HTERT RPE-1 (cell line): Measurements from ENCODE around the gene ERCC5.

Source experiments
- in situ Hi-C: fragments of 300-500 bp; cut with MboI; formaldehyde crosslinking; loops from 4 replicates; pipeline ENCODE4 v1.14.3; 2020; ENCODE audit warnings: low sequenced_read_pairs

The ERCC5 gene

GRCh38 chr13:102845630-102846260 lies at the start of gene ERCC5:
ERCC5 (plus strand) TSS chr13:102846032; CDS start chr13:102846267, 235 bp downstream.
- in situ Hi-C loops, result no loop called here

DNA sequence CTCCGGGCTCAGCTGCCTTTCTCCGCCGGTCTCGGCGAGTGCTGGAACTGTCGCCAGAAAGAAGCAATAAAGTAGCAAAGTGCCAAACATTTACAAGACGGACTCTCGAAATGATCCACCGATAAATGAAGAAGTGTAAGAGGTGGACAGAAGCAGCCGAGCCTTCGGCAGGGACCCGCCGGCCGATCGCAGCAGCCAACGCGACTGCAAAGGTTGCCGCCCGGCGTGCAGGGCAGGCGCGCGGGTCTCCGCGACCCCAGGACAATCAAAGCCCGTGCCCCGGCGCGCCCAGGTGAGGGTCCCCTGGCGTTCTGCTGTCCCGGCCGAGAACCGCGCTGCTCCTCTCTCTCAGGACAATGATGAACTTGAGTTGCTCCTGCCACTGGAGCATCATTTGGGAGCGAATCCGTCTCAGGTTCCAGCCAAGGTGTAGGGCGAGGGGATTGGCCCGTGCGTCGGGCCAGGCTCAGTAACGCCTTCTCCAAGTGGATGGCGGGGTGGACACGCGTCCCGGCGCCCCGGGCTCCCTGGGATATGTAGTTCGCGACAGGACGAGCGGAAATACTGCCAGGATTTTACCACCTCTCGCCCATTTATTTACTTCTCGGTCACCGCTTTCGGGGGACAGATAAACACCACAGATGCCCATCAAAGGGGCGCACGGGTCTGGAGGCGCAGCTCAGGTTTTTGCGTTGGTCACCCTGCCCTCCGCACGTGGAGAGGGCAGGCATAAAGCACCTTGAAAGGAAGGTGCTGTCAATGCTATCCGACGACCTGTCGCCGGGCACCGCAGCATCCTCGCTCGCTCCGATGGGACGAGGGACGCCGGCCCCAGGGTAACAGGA lies 47.0 kb upstream of the ERCC5 start, which contains the start of the genes BIVM and POGLUT2:
BIVM (plus strand) TSS at position 539 of the 845 bp plus-strand sequence. CDS start 8,149 bp downstream, outside the sequence.
POGLUT2 (minus strand) TSS at position 396 of the 845 bp plus-strand sequence; CDS start at position 90, 306 bp downstream.
- in situ Hi-C loops, result no loop called here

GRCh38 chr13:102799426-102800144 lies 46.2 kb upstream of the ERCC5 start:
- in situ Hi-C loops, result no loop called here

DNA sequence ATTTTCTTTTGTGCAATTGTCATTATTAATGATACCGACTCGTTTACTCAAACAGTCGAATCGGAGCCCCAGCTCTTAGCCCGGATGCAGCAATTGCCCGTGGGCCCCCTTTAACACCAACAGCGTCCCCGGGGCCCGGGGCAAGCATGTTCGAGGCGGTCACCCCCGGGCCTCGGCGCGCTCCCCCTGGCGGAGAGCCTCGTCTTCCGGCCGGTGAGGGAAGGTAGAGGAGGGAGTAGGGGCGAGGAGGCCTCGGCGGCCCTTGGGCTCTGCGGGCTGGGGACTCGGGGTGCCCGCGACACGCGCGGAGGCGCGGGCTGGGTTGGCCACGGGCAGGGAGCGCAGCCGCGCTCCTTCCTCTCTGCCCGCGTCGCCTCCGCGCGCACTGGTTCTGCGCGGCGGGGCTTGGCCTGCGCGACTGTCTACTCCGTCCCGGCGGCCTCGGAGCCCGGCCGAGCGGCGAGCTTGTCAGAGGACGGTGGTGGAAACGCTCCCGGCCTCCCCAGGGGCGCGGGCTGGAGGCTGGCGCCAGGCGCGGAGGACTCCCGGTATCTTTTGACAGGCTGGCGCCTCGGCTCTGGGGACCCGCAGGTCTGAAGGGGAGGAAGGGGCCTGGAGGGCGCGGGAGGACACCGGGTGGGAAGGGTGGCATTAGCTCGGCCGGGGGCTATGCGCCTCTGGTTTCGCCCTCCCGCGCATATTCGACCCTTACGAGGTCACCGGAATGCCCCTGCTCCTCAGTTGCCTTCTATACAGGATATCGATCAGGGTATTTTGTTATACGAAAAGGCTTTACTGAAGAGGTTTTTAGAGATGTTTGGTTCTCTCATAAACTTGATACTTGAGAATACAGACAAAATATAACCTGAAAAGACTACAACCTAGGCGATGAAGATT lies 45.4 kb upstream of the ERCC5 start:
- in situ Hi-C loops, result no loop called here

GRCh38 chr13:102805680-102806079 lies 40.2 kb upstream of the ERCC5 start:
- in situ Hi-C loops, result no loop called here

GRCh38 chr13:102807699-102808098 lies 38.1 kb upstream of the ERCC5 start:
- in situ Hi-C loops, result no loop called here

- in situ Hi-C loops, result no loop called here
Observed at GRCh38 chr13:102812611-102813287, 33.1 kb upstream of the ERCC5 start.

DNA sequence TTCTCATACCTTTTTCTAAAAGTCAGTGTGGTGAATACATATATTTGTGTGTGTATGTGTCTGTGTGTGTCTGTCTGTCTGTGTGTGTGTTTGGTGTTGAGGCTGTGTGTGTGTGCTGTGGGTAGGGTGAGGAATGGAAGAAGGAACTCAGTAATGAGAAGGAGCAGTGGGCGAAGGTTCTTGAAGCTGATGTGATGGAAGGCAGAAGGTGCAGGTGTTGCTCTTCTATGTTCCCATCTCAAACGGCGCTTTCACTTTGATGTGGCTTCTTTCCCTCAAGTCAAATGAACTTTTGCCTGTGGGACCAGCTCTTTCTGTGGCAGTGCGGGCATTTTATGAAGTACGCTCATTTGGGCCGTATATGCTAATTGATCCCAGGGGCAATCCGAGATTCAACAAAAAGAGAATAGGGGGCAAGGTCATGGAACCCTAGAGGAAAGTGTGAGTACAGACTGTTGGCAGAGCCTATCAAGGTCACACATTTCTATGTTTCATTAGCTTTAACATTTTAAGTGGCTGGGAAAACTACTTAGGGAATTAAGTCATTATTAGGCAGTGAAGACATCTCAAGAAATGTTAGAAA lies 31.7 kb upstream of the ERCC5 start:
- in situ Hi-C loops, result no loop called here

DNA sequence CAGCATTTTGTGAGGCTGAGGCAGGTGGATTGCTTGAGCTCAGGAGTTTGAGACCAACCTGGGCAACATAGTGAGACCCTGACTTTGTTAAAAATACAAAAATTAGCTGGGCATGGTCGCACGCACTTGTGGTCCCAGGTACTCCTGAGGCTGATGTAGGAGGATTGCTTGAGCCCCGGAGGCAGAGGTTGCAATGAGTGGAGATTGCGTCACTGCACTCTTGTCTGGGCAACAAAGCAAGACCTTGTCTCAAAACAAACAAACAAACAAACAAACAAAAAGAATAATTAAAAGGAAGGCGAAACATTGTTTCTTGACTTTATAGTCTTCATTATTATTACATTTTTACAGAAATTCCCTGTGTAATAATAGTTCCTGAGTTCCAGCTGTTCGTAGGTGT lies 31.0 kb upstream of the ERCC5 start:
- in situ Hi-C loops, result no loop called here

DNA sequence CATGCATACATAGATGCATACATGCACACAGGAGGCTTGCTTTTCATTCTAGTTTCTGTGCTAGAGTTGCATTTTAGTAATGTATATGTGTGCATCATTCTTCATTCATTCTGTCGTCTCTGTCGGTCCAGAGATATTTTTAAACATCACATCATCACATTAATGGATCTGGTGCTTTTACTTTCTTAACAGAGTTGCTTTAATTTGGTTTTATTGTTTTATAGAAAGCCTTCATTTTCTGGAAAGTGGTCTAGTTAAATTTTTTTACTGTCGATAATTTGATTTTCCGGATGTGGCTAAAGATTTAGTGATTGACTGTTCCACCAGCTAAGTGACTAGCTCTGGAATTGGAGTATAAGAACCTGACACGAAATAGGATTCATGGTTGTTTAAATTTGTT lies 30.0 kb upstream of the ERCC5 start:
- in situ Hi-C loops, result no loop called here

DNA sequence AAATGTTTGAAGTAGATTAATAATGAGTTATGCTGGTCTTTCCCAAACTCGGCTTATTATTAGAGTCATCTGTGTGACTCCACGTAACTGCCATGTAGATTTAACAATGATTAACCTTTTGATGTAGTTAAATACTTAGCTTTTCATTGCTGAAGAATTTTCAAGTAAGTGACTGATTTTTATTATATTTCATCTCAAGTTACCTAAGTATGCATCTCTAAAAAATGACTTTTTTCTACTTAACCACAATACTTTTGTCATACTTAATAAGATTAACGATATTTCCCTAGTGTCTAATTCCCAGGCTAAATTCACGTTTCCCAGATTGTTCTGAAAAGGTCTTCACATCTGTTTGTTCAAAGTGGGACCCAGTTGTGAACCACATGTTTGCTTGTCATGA lies 29.1 kb upstream of the ERCC5 start:
- in situ Hi-C loops, result no loop called here

DNA sequence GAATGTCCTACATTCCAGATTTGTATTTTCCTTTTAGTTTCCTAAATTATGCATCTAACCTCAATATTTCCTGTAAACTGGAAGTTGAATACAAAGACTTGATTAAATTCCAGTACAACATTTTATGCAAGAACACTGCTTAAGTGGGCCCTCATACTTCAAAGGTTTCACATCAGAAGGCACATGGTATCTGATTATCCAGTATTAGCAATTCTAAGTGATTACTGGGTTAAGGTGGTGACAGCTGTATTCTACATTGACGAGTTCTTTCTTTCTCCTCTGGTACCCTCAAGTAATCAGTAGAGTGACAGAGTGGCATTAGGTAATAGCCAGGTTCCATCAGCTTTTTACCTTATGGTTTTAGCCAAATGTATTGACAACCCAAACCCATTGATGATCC lies 28.6 kb upstream of the ERCC5 start:
- in situ Hi-C loops, result no loop called here

DNA sequence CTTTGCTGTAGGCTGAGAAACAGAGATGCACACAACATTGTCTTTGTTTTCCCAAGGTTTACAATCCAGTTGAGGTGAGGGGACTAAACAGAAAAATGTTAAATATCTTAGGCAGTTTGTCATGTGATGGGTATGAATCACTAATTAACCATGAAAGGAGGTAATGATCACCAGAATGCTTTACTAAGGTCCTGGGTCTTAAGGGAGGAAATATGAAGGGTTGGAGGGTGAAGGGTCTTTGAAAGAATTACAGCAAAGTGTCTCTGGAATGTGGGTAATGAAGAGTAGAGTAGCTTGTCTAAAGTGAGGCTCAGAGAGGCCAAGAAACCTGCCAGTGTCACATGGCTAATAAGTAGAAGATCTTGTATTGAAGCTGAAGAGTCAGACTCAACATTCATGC lies 27.9 kb upstream of the ERCC5 start:
- in situ Hi-C loops, result no loop called here

DNA sequence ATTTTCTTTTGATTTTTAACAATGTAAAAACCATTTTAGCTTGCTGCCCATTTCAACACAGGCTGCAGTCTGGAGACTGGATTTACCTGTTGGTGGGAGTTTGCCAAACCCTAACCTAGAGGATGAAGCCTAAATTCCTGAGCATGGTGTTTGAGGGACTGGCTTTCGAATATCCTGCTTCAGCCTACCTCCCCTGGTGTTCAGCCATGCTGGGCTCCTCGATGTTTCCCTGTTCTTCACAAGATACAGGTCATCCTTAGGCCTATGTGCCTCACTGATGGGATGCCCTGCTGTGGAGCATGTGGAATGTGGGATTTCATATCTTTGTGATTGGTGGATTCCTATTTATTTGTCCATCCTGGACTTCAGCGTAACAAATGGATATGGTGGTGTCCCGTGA lies 20.4 kb upstream of the ERCC5 start:
- in situ Hi-C loops, result no loop called here

GRCh38 chr13:102825921-102826706 lies 19.7 kb upstream of the ERCC5 start:
- in situ Hi-C loops, result no loop called here

GRCh38 chr13:102830646-102831045 lies 15.2 kb upstream of the ERCC5 start:
- in situ Hi-C loops, result no loop called here

GRCh38 chr13:102836471-102836870 lies 9.4 kb upstream of the ERCC5 start:
- in situ Hi-C loops, result no loop called here

DNA sequence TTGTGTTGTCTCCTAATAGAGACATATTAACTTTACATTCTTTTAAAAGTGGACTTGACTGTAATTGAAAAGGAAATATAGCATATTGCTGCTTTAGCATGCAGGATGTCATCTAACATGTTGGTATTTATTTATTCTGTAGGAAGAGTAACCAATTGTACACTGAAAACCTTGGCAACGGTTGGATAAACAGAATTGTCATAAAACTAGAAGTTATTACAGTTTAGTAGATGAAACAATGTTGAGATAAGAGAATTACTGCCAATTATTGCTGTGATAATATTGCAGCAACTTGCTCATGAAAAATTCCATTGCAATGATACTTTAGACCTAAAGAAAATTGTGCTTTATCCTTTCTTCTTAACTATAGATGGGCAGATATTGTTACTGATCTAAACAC lies 7.6 kb upstream of the ERCC5 start:
- in situ Hi-C loops, result no loop called here

- in situ Hi-C loops, result no loop called here
Observed at GRCh38 chr13:102838982-102839381, 6.8 kb upstream of the ERCC5 start.
